H9 (cell line): Measurements from ENCODE around the gene ACOT7. TPM values are rescaled to one million over a fixed set of nuclear protein-coding genes. Genes with fewer than 3 reads are reported as not detected.

ENCODE experiments used
- DNase-seq: peaks from one replicate; pipeline ENCODE4 v3.0.0-alpha.2; 2017
- H2AFZ ChIP-seq: one replicate; pipeline ENCODE4 v1.6.1; 2013; ENCODE audit warnings: mild to moderate bottlenecking, low read length, control low read depth, moderate library complexity
- H2AK5ac ChIP-seq: 2 replicates; pipeline ENCODE4 v1.6.1; 2013; ENCODE audit warnings: low read length, control low read depth, mixed read lengths; ENCODE audit not compliant: insufficient read length
- H2BK120ac ChIP-seq: one replicate; pipeline ENCODE4 v1.6.1; 2013; ENCODE audit warnings: low read depth, mild to moderate bottlenecking, low read length, control low read depth, inconsistent platforms; ENCODE audit not compliant: poor library complexity, severe bottlenecking
- H2BK12ac ChIP-seq: 2 replicates; pipeline ENCODE4 v1.6.1; 2013; ENCODE audit warnings: low read length, control low read depth, mixed read lengths, low read depth; ENCODE audit not compliant: insufficient read length
- H2BK15ac ChIP-seq: 2 replicates; pipeline ENCODE4 v1.6.1; 2013; ENCODE audit warnings: low read depth, low read length, control low read depth
- H2BK20ac ChIP-seq: one replicate; pipeline ENCODE4 v1.6.1; 2013; ENCODE audit warnings: low read depth, mild to moderate bottlenecking, low read length, control low read depth, inconsistent platforms; ENCODE audit not compliant: poor library complexity, severe bottlenecking
- H2BK5ac ChIP-seq: 2 replicates; pipeline ENCODE4 v1.6.1; 2013; ENCODE audit warnings: low read length, control low read depth, mixed read lengths; ENCODE audit not compliant: insufficient read length
- H3K14ac ChIP-seq: 2 replicates; pipeline ENCODE4 v1.6.1; 2013; ENCODE audit warnings: low read length, control low read depth; ENCODE audit not compliant: insufficient read depth
- H3K18ac ChIP-seq: 2 replicates; pipeline ENCODE4 v1.6.1; 2013; ENCODE audit warnings: low read depth, mild to moderate bottlenecking, mixed read lengths, low read length, control low read depth; ENCODE audit not compliant: insufficient read length
- H3K23ac ChIP-seq: 2 replicates; pipeline ENCODE4 v1.6.1; 2013; ENCODE audit warnings: low read length, control low read depth, mixed read lengths, low read depth; ENCODE audit not compliant: insufficient read length
- H3K23me2 ChIP-seq: 2 replicates; pipeline ENCODE4 v1.6.1; 2013; ENCODE audit warnings: low read depth, mild to moderate bottlenecking, mixed read lengths, low read length, control low read depth; ENCODE audit not compliant: insufficient read length, poor library complexity, severe bottlenecking
- H3K27ac ChIP-seq: 2 replicates; pipeline ENCODE4 v1.5.1; 2013; ENCODE audit warnings: low read length, control low read depth, mixed read lengths, low read depth; ENCODE audit not compliant: insufficient read length
- H3K27me3 ChIP-seq: 2 replicates; pipeline ENCODE4 v1.6.1; 2013; ENCODE audit warnings: low read length, control low read depth, inconsistent platforms; ENCODE audit not compliant: insufficient read depth
- H3K4ac ChIP-seq: 2 replicates; pipeline ENCODE4 v1.6.1; 2013; ENCODE audit warnings: low read depth, mild to moderate bottlenecking, control low read depth, inconsistent platforms, low read length, moderate library complexity
- H3K4me1 ChIP-seq: 2 replicates; pipeline ENCODE4 v1.6.1; 2013; ENCODE audit warnings: low read length, control low read depth, inconsistent platforms; ENCODE audit not compliant: insufficient read depth
- H3K4me2 ChIP-seq: 2 replicates; pipeline ENCODE4 v1.6.1; 2013; ENCODE audit warnings: low read length, control low read depth, mixed read lengths; ENCODE audit not compliant: insufficient read length, insufficient read depth
- H3K56ac ChIP-seq: 2 replicates; pipeline ENCODE4 v1.6.1; 2013; ENCODE audit warnings: low read depth, mild to moderate bottlenecking, mixed read lengths, low read length, control low read depth; ENCODE audit not compliant: insufficient read length
- H3K79me1 ChIP-seq: 2 replicates; pipeline ENCODE4 v1.6.1; 2013; ENCODE audit warnings: low read depth, mild to moderate bottlenecking, moderate library complexity, low read length, control low read depth, inconsistent platforms; ENCODE audit not compliant: insufficient read depth, poor library complexity, severe bottlenecking
- H3K79me2 ChIP-seq: 2 replicates; pipeline ENCODE4 v1.6.1; 2013; ENCODE audit warnings: low read length, control low read depth, inconsistent platforms; ENCODE audit not compliant: insufficient read depth
- H3K9ac ChIP-seq: 2 replicates; pipeline ENCODE4 v1.6.1; 2013; ENCODE audit warnings: low read length, control low read depth, mixed read lengths; ENCODE audit not compliant: insufficient read length; ENCODE audit errors: extremely low read depth
- H3K9me3 ChIP-seq: one replicate; pipeline ENCODE4 v1.6.1; 2013; ENCODE audit warnings: low read depth, low read length, inconsistent platforms; ENCODE audit not compliant: control insufficient read depth
- H3T11ph ChIP-seq: one replicate; pipeline ENCODE4 v1.6.1; 2013; ENCODE audit warnings: mild to moderate bottlenecking, low read length, control low read depth, inconsistent platforms
- H4K20me1 ChIP-seq: one replicate; pipeline ENCODE4 v1.6.1; 2013; ENCODE audit not compliant: control insufficient read depth, insufficient read length, insufficient read depth
- H4K5ac ChIP-seq: 2 replicates; pipeline ENCODE4 v1.6.1; 2013; ENCODE audit warnings: low read depth, mild to moderate bottlenecking, mixed read lengths, low read length, control low read depth; ENCODE audit not compliant: insufficient read length
- H4K8ac ChIP-seq: replicated peaks from 2 replicates; pipeline ENCODE4 v1.6.1; 2013; ENCODE audit warnings: low read length, control low read depth, mixed read lengths, low read depth; ENCODE audit not compliant: insufficient read length
- H4K91ac ChIP-seq: 2 replicates; pipeline ENCODE4 v1.6.1; 2013; ENCODE audit warnings: low read depth, mild to moderate bottlenecking, moderate library complexity, mixed read lengths, low read length, control low read depth; ENCODE audit not compliant: insufficient read length
- H3K27ac Mint-ChIP-seq, 3 experiments: 2 replicates in 2 of 3; 3 replicates in 1 of 3; pipeline ENCODE4 v1.8.0; 2020 to 2021; ENCODE audit warnings: mixed read lengths in 3 of 3, mild to moderate bottlenecking in 1 of 3, moderate library complexity in 1 of 3
- H3K27me3 Mint-ChIP-seq: 2 replicates; pipeline ENCODE4 v1.8.0; 2021; ENCODE audit warnings: low read depth, mild to moderate bottlenecking, moderate library complexity, mixed read lengths
- H3K36me3 Mint-ChIP-seq, 3 experiments: 2 replicates in 2 of 3; 3 replicates in 1 of 3; pipeline ENCODE4 v1.8.0; 2020 to 2021; ENCODE audit warnings: low read depth in 3 of 3, mixed read lengths in 3 of 3; ENCODE audit not compliant: insufficient read depth in 1 of 3
- H3K4me1 Mint-ChIP-seq, 2 experiments: 2 replicates each; pipeline ENCODE4 v1.8.0; 2020; ENCODE audit warnings: mixed read lengths in 2 of 2
- H3K4me3 Mint-ChIP-seq, 2 experiments: 2 replicates in 1 of 2; 3 replicates in 1 of 2; pipeline ENCODE4 v1.8.0; 2020 to 2021; ENCODE audit warnings: mild to moderate bottlenecking in 2 of 2, mixed read lengths in 2 of 2, moderate library complexity in 1 of 2
- H3K9me3 Mint-ChIP-seq, 2 experiments: 2 replicates in 1 of 2; 3 replicates in 1 of 2; pipeline ENCODE4 v1.8.0; 2020; ENCODE audit warnings: mild to moderate bottlenecking in 2 of 2, mixed read lengths in 2 of 2, moderate library complexity in 1 of 2
- WGBS: extraction: QIAGEN DNeasy Blood & Tissue Kit; methylation state at CpG from one replicate; pipeline ENCODE4 v1.1.7; 2013; ENCODE audit warnings: missing lambda C conversion rate, low lambda C conversion rate, mixed read lengths; ENCODE audit not compliant: insufficient read length; ENCODE audit errors: extremely low coverage; 5-methylcytosine and 5-hydroxymethylcytosine counted together
- total RNA-seq: library from RNA; stranded (reverse); gene quantifications from 2 replicates; pipeline ENCODE4 v1.2.1, GENCODE V29; 2021
- TF ChIP-seq, protein P1 (sequence below): fragments of 200-600 bp; sonication (generic); conservative IDR thresholded peaks from 3 replicates; pipeline ENCODE4 v1.8.0; 2021; ENCODE audit warnings: antibody characterized with exemption, mild to moderate bottlenecking

Gene ACOT7
- total RNA-seq, 1 experiment from 2014 or later: 87.4 TPM

DNA sequence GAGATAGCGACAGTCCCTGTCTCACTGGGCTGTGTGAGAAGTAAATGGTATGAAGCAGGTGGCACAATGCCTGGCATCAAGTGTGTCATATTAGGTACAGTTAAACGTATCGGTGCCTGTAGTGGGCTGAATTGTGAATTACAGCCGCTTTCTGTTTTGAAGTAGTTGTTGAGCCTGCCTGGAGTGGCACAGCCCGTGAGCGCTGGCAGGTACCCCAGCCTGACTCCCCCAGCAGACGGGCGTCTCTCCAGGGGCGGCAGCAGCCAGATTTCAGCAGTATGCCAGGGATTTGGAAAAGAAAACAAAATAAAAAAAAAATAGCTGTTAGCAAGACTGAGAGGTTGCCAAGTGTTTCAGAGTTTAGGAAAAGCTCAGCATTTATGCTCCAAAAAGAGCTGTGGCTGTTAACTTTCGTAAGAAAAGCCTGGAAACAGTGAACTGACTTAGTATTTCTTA is 106.1 kb downstream of the ACOT7 start:
- no peaks in the 10 kb centered on the region for H3K4me1 ChIP-seq
- no peak overlapping the region for H2BK15ac ChIP-seq
- no peaks in the 10 kb centered on the region for H3K27me3 ChIP-seq
- no peak overlapping the region for H3K4me3 Mint-ChIP-seq
- no peak overlapping the region for H3K4me2 ChIP-seq
- no peaks in the 10 kb centered on the region for H3K4me1 Mint-ChIP-seq
- no peaks in the 10 kb centered on the region for H3K9me3 Mint-ChIP-seq
- H3K27ac Mint-ChIP-seq: no peak overlapping the region; a peak in 1 of 7 replicates
- no CpG with 5 or more reads among the region's 10 CpGs for WGBS
- no peak overlapping the region for H4K8ac ChIP-seq
- DNase-seq: no peak
- no peaks in the 10 kb centered on the region for H3K23me2 ChIP-seq
- H3K9me3 ChIP-seq: no peaks in the 10 kb centered on the region
- peaks cover 0 to 8% (median 7%) of the 10 kb centered on the region in 3 experiments; a peak in 3 of 7 replicates for H3K36me3 Mint-ChIP-seq
- H2AK5ac ChIP-seq: no peak overlapping the region
- no peak overlapping the region for H4K91ac ChIP-seq
- H2AFZ ChIP-seq: no peak overlapping the region
- no peaks in the 10 kb centered on the region for H4K20me1 ChIP-seq
- no peak overlapping the region for H3K56ac ChIP-seq
- H2BK20ac ChIP-seq: no peak overlapping the region
- H3K27me3 Mint-ChIP-seq: no peaks in the 10 kb centered on the region
- H3K27ac ChIP-seq: no peak overlapping the region
- H3K4ac ChIP-seq: no peak overlapping the region
- no peak overlapping the region for H3T11ph ChIP-seq
- H3K14ac ChIP-seq: no peak overlapping the region
- no peaks in the 10 kb centered on the region for H3K79me2 ChIP-seq
- H4K5ac ChIP-seq: no peak overlapping the region
- no peak overlapping the region for H2BK120ac ChIP-seq
- no peak overlapping the region for H2BK5ac ChIP-seq
- no peaks in the 10 kb centered on the region for H3K79me1 ChIP-seq
- no peak overlapping the region for H3K23ac ChIP-seq
- H3K18ac ChIP-seq: no peak overlapping the region
- H2BK12ac ChIP-seq: no peak overlapping the region
- no peak overlapping the region for H3K9ac ChIP-seq
- TF ChIP-seq, protein P1, sequence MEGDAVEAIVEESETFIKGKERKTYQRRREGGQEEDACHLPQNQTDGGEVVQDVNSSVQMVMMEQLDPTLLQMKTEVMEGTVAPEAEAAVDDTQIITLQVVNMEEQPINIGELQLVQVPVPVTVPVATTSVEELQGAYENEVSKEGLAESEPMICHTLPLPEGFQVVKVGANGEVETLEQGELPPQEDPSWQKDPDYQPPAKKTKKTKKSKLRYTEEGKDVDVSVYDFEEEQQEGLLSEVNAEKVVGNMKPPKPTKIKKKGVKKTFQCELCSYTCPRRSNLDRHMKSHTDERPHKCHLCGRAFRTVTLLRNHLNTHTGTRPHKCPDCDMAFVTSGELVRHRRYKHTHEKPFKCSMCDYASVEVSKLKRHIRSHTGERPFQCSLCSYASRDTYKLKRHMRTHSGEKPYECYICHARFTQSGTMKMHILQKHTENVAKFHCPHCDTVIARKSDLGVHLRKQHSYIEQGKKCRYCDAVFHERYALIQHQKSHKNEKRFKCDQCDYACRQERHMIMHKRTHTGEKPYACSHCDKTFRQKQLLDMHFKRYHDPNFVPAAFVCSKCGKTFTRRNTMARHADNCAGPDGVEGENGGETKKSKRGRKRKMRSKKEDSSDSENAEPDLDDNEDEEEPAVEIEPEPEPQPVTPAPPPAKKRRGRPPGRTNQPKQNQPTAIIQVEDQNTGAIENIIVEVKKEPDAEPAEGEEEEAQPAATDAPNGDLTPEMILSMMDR: no peak
